Fibroblast of the conjunctiva (primary cell): Measurements from ENCODE around the gene H3-3A.
A peak's percentile ranks its signal among the peaks of the same experiment; 100 is the strongest.
"Not testable (repeated sequence)": the region's sequence is repeated elsewhere in the genome, so short reads cannot be mapped to it uniquely, and the experiment has no call there.

ENCODE experiments used
- DNase-seq: peaks from one replicate; pipeline ENCODE4 v3.0.0-alpha.2; 2010; ENCODE audit warnings: low read depth

Gene H3-3A

GRCh38 chr1:226085675-226086285, 23.3 kb downstream of the H3-3A start:
- DNase-seq, result no peak

DNA sequence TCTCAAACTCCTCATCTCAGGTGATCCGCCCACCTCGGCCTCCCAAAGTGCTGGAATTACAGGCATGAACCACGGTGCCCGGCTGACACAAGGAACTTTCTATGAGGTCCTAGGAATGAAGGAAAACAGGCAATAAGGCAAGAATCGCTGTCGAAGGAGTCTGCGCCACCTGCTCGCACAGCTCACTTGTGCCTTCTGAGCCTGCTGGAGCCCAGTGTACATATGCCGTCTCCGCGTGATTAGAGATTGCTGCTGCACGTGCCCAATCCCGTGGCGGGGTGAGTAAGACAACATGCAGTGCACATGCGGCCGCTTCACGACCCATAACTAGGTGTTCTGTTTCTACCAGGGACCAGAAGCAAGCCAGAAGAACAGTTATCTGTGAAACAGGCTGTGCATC, 24.3 kb downstream of the H3-3A start:
- no peak for DNase-seq

- no peak for DNase-seq
Observed at GRCh38 chr1:226091461-226091860, 28.9 kb downstream of the H3-3A start.

- DNase-seq, result not testable (repeated sequence)
Observed at GRCh38 chr1:226092048-226092820, 29.7 kb downstream of the H3-3A start.

DNA sequence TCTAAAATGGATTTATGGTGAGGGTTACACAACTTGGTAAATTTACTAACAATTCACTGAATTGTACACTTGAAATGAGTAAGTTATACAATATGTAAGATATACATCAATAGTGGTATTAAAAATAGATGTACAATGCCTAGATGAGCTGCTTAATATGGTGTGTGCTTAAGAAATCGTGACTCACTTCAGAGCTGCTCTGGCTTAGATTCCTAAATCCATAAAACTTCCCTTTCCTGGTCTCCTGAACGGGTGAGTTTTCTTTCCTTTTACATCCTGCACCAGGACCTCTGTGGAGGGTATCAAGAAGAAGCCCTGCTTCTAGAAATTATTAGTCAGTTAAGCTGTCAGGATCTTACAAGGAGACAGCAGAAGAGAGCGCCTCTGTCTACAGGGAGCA, 30.4 kb downstream of the H3-3A start:
- no peak for DNase-seq

GRCh38 chr1:226093621-226094020, 31.1 kb downstream of the H3-3A start:
- no peak for DNase-seq

DNA sequence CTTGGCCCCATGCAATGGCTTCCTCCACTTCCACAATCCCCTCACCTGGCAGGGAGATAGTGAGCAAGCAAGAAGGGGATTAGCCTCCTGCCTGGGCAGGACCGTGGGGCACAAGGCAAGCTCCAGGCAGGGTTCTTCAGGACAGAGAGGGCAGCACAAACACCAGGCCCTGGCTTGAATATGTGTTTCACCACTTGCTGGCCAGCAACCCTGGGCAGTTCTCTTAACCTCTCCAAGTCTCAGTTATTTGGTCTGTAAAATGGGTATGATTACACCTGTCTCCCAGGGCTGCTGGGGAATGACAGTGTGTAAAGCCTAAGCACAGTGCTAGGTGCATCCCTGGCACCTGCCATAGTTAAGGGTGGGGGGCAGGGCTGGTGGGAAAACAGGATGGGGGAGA, 31.9 kb downstream of the H3-3A start:
- DNase-seq, result no peak

DNA sequence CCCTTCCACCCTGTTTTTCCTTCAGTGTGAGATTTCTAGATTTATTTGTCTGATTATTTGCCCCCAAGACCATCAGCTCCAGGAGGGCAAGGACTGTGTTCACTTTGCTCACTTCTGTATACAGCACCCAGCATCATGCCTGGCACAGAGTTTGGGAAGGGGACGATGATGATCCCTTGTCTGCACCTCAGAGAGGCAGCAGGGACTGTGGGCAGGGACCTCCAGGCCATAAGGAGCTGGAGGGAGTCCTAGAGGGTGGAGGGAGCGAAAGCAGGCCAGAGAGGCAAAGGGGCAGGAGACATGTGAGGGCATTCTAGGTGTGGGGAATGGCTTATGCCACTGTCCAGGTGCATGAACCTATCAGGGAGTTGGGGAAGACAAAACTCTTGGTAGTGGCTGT, 32.8 kb downstream of the H3-3A start:
- DNase-seq, result no peak

GRCh38 chr1:226097866-226098625, 35.5 kb downstream of the H3-3A start:
- DNase-seq, result no peak

GRCh38 chr1:226098870-226099835, 36.6 kb downstream of the H3-3A start:
- no peak for DNase-seq

DNA sequence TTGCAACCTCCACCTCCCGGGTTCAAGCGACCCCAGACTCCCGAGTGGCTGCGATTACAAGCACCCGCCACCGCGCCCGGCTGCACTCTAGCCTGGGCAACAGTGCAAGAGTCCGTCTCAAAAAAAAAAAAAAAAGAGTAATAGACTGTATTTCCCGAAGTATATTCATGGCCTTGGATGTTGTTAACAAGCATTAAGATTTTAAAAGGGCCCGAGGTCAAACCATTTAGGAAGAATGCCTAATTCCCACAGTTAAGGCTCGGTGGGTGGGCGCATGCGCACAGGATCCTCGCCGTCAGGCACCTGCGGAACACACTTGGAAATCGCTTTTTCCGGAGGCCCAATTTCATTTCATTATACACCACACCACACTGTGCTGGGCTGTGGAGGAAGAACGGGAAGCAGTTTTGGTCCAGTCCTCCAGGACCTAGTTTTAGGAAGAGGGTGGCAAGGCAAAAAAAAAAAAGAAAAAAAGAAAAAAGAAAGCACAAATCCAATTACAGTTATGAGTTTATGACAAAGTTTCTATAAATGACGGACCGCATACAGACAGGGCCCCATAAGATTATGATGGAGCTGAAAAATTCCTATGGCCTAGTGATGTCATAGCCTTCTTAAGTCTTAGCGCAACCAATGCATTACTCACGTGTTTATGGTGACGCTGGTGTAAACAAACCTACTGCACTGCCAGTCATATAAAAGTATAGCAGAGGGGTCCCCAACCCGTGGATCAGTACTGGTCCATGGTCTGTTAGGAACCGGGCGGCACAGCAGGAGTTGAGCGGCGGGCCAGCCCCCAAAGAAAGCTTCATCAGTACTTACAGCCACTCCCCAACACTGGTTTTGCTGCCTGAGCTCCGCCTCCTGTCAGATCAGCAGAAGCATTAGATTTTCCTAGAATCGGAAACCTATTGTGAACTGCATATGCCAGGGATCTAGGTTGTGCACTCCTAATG, 38.2 kb downstream of the H3-3A start:
- no peak for DNase-seq

- DNase-seq, result no peak
Observed at GRCh38 chr1:226104671-226105121, 42.2 kb downstream of the H3-3A start.

DNA sequence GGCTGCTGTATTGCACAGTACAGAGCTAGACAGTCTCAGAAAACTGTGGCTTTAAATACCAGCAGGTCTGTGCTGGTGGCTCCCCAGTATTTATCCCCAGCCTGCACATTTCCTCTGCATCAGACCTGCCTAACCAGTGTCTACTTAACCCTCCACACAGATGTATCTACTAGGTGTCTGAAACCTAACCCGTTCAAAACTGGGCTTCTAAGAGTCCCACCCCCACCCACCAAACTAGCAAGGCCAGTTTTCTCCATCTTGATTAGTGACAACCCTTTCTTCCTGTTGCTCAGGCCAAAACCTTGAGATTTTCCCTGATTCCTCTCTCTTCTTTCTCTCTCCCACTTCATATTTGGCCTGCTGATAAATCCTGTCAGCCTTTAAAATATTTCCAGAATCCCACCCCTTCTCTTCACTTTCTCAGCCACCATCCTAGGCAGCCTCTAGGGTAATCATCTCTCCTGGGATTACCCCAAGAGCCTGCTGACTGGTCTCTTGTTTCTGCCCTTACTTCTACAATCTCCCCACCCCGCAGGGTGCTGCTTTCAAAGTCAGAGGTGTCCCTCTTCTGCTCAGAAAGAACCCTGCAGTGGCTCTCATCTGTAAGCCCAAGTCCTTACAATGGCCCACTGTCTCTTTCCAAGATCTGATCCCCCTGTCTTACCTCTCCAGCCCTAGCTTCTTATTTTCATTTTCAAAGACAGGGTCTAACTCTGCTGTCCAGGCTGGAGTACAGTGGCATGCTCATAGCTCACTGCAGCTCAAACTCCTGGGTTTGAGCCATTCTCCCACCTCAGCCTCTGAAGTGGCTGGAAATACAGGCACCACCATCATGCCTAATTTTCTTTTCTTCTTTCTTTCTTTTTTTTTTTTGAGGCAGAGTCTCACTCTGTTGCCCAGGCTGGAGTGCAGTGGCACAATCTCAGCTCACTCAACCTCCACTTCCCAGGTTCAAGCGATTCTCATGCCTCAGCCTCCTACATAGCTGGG, 45.2 kb downstream of the H3-3A start:
- DNase-seq, result no peak

DNA sequence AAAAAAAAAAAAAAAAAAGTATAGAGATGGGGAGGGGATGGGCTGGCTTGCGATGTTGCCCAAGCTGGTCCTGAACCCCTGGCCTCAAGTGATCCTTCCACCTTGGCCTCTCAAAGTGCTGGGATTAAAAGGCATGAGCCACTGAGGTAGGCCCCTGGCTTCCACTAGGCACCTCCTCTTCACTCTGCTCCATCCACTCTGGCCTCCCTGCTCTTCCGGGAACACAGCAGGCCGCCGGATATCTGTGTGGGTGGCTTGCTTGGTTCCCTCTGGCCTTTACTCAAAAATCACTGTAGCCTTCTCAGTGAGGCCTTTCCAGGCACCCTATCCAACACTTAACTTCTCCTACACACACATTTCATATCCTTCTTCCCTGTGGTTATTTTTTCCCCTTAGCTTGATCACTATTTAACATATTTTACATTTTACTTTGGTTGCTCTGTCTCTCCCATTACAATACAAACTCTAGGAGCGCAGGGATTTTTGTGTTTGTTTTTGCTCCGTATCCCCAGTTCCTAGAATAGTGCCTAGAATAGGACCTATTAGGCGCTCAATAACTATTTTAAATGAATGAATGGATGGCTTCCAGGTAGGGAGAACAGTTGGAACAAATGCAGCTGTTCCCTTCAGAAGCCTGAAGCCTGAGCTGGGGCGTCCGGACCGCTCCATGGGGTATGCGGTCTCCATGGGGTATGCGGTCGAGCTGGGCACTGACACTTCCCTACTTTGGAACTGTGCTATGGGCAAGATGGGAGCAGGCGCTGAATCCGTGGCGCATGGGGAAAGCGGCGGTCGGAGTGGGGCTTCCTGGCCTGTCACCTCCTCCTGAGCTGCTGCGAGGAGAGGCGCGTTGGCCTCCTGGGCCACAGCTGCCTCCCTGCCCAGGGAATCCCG, 46.7 kb downstream of the H3-3A start:
- no peak for DNase-seq

GRCh38 chr1:226109829-226110248, 47.3 kb downstream of the H3-3A start:
- peak; percentile 42 for DNase-seq

DNA sequence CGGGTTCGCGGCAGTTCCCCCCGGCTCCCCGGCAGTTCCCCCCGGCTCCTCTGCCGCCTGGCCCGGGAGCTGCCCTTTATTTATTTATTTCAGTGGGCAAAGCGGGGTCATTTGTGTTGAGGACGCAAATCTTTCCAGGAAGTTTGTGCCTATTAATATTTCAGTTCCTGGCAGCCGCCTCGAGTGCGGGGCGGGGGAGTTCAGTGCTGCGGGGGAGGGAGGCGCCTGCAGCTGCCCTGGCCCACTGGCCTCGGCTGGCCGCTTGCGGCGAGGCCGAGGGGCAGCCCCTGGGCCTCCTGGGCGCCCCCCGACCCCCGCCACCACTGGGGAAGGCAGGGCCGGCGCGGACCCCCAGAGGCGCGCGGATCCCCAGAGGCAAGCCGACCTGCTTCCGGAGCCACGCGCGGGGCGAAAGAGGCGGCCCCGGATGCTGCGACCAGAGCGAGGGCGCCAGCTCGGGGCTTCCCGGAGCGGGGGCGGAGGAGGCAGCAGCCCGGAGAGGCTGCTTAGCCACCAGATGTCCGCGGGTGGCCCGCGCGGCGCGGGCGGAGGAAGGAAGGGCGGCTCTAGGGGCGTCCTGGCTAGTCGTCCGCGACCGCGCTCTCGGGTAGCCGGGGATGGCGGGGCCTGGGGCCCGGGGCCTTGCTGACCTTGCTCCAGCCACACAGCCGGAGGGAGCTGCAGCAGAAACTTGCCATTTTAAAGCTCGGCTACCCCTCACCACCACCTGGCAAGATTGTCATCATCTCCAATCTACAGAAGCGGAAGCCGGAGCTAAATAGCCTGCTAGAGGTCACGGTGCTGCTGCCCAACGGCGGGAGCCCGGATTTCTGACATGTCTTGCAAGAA, 48.0 kb downstream of the H3-3A start:
- DNase-seq, result peak; percentile 22
